ENCODE results near the gene RERE.

The RERE gene

GRCh38 chr1:8845104-8846097 is 28.0 kb upstream of the RERE start:
- no peaks in the 10 kb centered on the region for H3K36me3 ChIP-seq
- no peak overlapping the region for H3K4me3 ChIP-seq (ENCODE audit: low read depth, low read length)
- DNase-seq: no peak
- no peaks in the 10 kb centered on the region for H3K9me3 ChIP-seq
- TF ChIP-seq CTCF (IDR thresholded peaks at IDR 0.05; ENCODE audit: low read depth, low read length): no peak
- H3K4me1 ChIP-seq: no peaks in the 10 kb centered on the region
- no peaks in the 10 kb centered on the region for H3K27me3 ChIP-seq

GRCh38 chr1:8844501-8845006 is 27.1 kb upstream of the RERE start:
- H3K4me1 ChIP-seq: no peaks in the 10 kb centered on the region

GRCh38 chr1:8841395-8841794 is 24.0 kb upstream of the RERE start:
- H3K36me3 ChIP-seq: no peaks in the 10 kb centered on the region
- H3K4me3 ChIP-seq (ENCODE audit: low read depth, low read length): no peak overlapping the region
- no peaks in the 10 kb centered on the region for H3K4me1 ChIP-seq
- H3K9me3 ChIP-seq: no peaks in the 10 kb centered on the region
- H3K27me3 ChIP-seq: no peaks in the 10 kb centered on the region
- no peak for TF ChIP-seq CTCF (IDR thresholded peaks at IDR 0.05; ENCODE audit: low read depth, low read length)
- DNase-seq: no peak

More at GRCh38 chr1:8844501-8845006, 27.1 kb upstream of the RERE start:
- TF ChIP-seq CTCF (IDR thresholded peaks at IDR 0.05; ENCODE audit: low read depth, low read length): no peak
- Histone ChIP-seq H3K4me3 (ENCODE audit: low read depth, low read length) (no peak overlapping the region), H3K9me3 (no peaks in the 10 kb centered on the region), H3K27me3 (no peaks in the 10 kb centered on the region), H3K36me3 (no peaks in the 10 kb centered on the region)
- DNase-seq: no peak

- TF ChIP-seq CTCF (IDR thresholded peaks at IDR 0.05; ENCODE audit: low read depth, low read length): no peak
- Histone ChIP-seq H3K4me1 (no peaks in the 10 kb centered on the region), H3K9me3 (no peaks in the 10 kb centered on the region), H3K27me3 (no peaks in the 10 kb centered on the region), H3K4me3 (ENCODE audit: low read depth, low read length) (no peak overlapping the region), H3K36me3 (no peaks in the 10 kb centered on the region)
- no peak for DNase-seq
Measured at GRCh38 chr1:8839990-8840389, 22.6 kb upstream of the RERE start.

GRCh38 chr1:8835941-8836643 is 18.7 kb upstream of the RERE start:
- TF ChIP-seq CTCF (IDR thresholded peaks at IDR 0.05; ENCODE audit: low read depth, low read length): no peak

More at GRCh38 chr1:8835941-8836643, 18.7 kb upstream of the RERE start:
- H3K27me3 ChIP-seq: no peaks in the 10 kb centered on the region
- no peaks in the 10 kb centered on the region for H3K9me3 ChIP-seq
- no peak overlapping the region for H3K4me3 ChIP-seq (ENCODE audit: low read depth, low read length)
- DNase-seq: no peak
- H3K36me3 ChIP-seq: no peaks in the 10 kb centered on the region
- no peaks in the 10 kb centered on the region for H3K4me1 ChIP-seq
